IPS DF 6.9 (cell line): ENCODE measurements around the gene KLF8.
A peak's percentile ranks its signal among the peaks of the same experiment; 100 is the strongest.

Source experiments
- DNase-seq: peaks from one replicate; pipeline ENCODE4 v3.0.0-alpha.2; 2013; ENCODE audit warnings: low read depth, low spot score
- H3K27ac ChIP-seq: one replicate; pipeline ENCODE4 v1.5.1; 2013; ENCODE audit warnings: low read length, control low read depth
- H3K27me3 ChIP-seq: 2 replicates; pipeline ENCODE4 v1.6.1; 2013; ENCODE audit warnings: mild to moderate bottlenecking, low read length; ENCODE audit not compliant: control insufficient read depth, insufficient read depth
- H3K36me3 ChIP-seq: 2 replicates; pipeline ENCODE4 v1.6.1; 2013; ENCODE audit warnings: low read length; ENCODE audit not compliant: control insufficient read depth, insufficient read depth
- H3K4me1 ChIP-seq: 2 replicates; pipeline ENCODE4 v1.6.1; 2013; ENCODE audit warnings: low read length; ENCODE audit not compliant: control insufficient read depth, insufficient read depth
- H3K4me3 ChIP-seq: 2 replicates; pipeline ENCODE4 v1.5.1; 2013; ENCODE audit warnings: mild to moderate bottlenecking, low read length
- H3K9me3 ChIP-seq: 2 replicates; pipeline ENCODE4 v1.6.1; 2013; ENCODE audit warnings: low read length, inconsistent platforms; ENCODE audit not compliant: control insufficient read depth, insufficient read depth
- WGBS: extraction: QIAGEN DNeasy Blood & Tissue Kit; methylation state at CpG from one replicate; pipeline ENCODE4 v1.1.7; 2013; ENCODE audit warnings: mixed read lengths, missing lambda C conversion rate; ENCODE audit not compliant: insufficient read length, insufficient coverage; 5-methylcytosine and 5-hydroxymethylcytosine counted together

The KLF8 gene

GRCh38 chrX:56233100-56233499, 944 bp downstream of the KLF8 start:
- DNase-seq, result no peak
- H3K36me3 ChIP-seq, result no peaks in the 10 kb centered on the region
- WGBS, result no CpG with 5 or more reads among the region's 17 CpGs
- H3K27me3 ChIP-seq, result no peaks in the 10 kb centered on the region
- peak overlapping the region; percentile 53; the same call in 1 of the 2 replicates for H3K4me3 ChIP-seq
- no peak overlapping the region for H3K27ac ChIP-seq
- no peaks in the 10 kb centered on the region for H3K9me3 ChIP-seq
- H3K4me1 ChIP-seq, result peaks cover 1% of the 10 kb centered on the region; the same call in 1 of the 2 replicates

GRCh38 chrX:56233682-56234081, 1.5 kb downstream of the KLF8 start:
- Histone ChIP-seq H3K4me3 (peak overlapping the region; percentile 53; the same call in 1 of the 2 replicates), H3K4me1 (peaks cover 1% of the 10 kb centered on the region; the same call in 1 of the 2 replicates)
- DNase-seq, result no peak

GRCh38 chrX:56248492-56248891, 16.3 kb downstream of the KLF8 start:
- no peaks in the 10 kb centered on the region for H3K27me3 ChIP-seq
- no peak for DNase-seq
- no CpG with 5 or more reads among the region's 5 CpGs for WGBS
- no peak overlapping the region for H3K27ac ChIP-seq
- H3K4me3 ChIP-seq, result no peak overlapping the region
- H3K36me3 ChIP-seq, result no peaks in the 10 kb centered on the region
- H3K9me3 ChIP-seq, result no peaks in the 10 kb centered on the region
- no peaks in the 10 kb centered on the region for H3K4me1 ChIP-seq

More at GRCh38 chrX:56233682-56234081, 1.5 kb downstream of the KLF8 start:
- Histone ChIP-seq H3K36me3 (no peaks in the 10 kb centered on the region), H3K27me3 (no peaks in the 10 kb centered on the region), H3K27ac (no peak overlapping the region), H3K9me3 (no peaks in the 10 kb centered on the region)
- no CpG with 5 or more reads among the region's 8 CpGs for WGBS

- Histone ChIP-seq H3K27ac (no peak overlapping the region), H3K4me1 (no peaks in the 10 kb centered on the region), H3K36me3 (no peaks in the 10 kb centered on the region), H3K9me3 (no peaks in the 10 kb centered on the region), H3K27me3 (no peaks in the 10 kb centered on the region), H3K4me3 (no peak overlapping the region)
- DNase-seq, result no peak
- WGBS, result no CpG with 5 or more reads among the region's 10 CpGs
Measured at GRCh38 chrX:56253832-56254703, 21.9 kb downstream of the KLF8 start.

GRCh38 chrX:56268888-56269287, 36.7 kb downstream of the KLF8 start:
- WGBS, result no CpG with 5 or more reads among the region's 1 CpG
- H3K27ac ChIP-seq, result no peak overlapping the region
- H3K27me3 ChIP-seq, result no peaks in the 10 kb centered on the region
- H3K4me1 ChIP-seq, result no peaks in the 10 kb centered on the region
- no peaks in the 10 kb centered on the region for H3K36me3 ChIP-seq
- DNase-seq, result no peak
- no peaks in the 10 kb centered on the region for H3K9me3 ChIP-seq
- H3K4me3 ChIP-seq, result no peak overlapping the region

- no CpG with 5 or more reads among the region's 1 CpG for WGBS
- Histone ChIP-seq H3K4me3 (no peak overlapping the region), H3K27me3 (no peaks in the 10 kb centered on the region)
Measured at GRCh38 chrX:56278692-56279091, 46.5 kb downstream of the KLF8 start.

GRCh38 chrX:56279863-56280262, 47.7 kb downstream of the KLF8 start:
- Histone ChIP-seq H3K27ac (no peak overlapping the region), H3K36me3 (no peaks in the 10 kb centered on the region), H3K27me3 (no peaks in the 10 kb centered on the region), H3K4me3 (no peak overlapping the region), H3K4me1 (no peaks in the 10 kb centered on the region), H3K9me3 (no peaks in the 10 kb centered on the region)
- WGBS, result no CpG with 5 or more reads among the region's 2 CpGs
- DNase-seq, result no peak

More at GRCh38 chrX:56278692-56279091, 46.5 kb downstream of the KLF8 start:
- DNase-seq, result no peak
- Histone ChIP-seq H3K27ac (no peak overlapping the region), H3K36me3 (no peaks in the 10 kb centered on the region), H3K4me1 (no peaks in the 10 kb centered on the region), H3K9me3 (no peaks in the 10 kb centered on the region)

GRCh38 chrX:56281789-56282188, 49.6 kb downstream of the KLF8 start:
- Histone ChIP-seq H3K4me1 (no peaks in the 10 kb centered on the region), H3K27ac (no peak overlapping the region), H3K27me3 (no peaks in the 10 kb centered on the region), H3K36me3 (no peaks in the 10 kb centered on the region), H3K9me3 (no peaks in the 10 kb centered on the region), H3K4me3 (no peak overlapping the region)
- DNase-seq, result no peak

GRCh38 chrX:56284269-56284668, 52.1 kb downstream of the KLF8 start:
- Histone ChIP-seq H3K27ac (no peak overlapping the region), H3K36me3 (no peaks in the 10 kb centered on the region), H3K27me3 (no peaks in the 10 kb centered on the region), H3K4me3 (no peak overlapping the region), H3K4me1 (no peaks in the 10 kb centered on the region), H3K9me3 (no peaks in the 10 kb centered on the region)
- WGBS, result no CpG with 5 or more reads among the region's 13 CpGs
- no peak for DNase-seq

- Histone ChIP-seq H3K27ac (no peak overlapping the region), H3K36me3 (no peaks in the 10 kb centered on the region), H3K4me3 (no peak overlapping the region), H3K4me1 (no peaks in the 10 kb centered on the region), H3K27me3 (no peaks in the 10 kb centered on the region), H3K9me3 (no peaks in the 10 kb centered on the region)
- WGBS, result no CpG with 5 or more reads among the region's 2 CpGs
- DNase-seq, result no peak
Measured at GRCh38 chrX:56288608-56289007, 56.5 kb downstream of the KLF8 start.

GRCh38 chrX:56289449-56289848, 57.3 kb downstream of the KLF8 start:
- no peaks in the 10 kb centered on the region for H3K4me1 ChIP-seq
- no peak overlapping the region for H3K27ac ChIP-seq
- no CpG with 5 or more reads among the region's 1 CpG for WGBS
- H3K9me3 ChIP-seq, result no peaks in the 10 kb centered on the region
- no peaks in the 10 kb centered on the region for H3K36me3 ChIP-seq
- H3K27me3 ChIP-seq, result no peaks in the 10 kb centered on the region
- DNase-seq, result no peak
- H3K4me3 ChIP-seq, result no peak overlapping the region
